Measurements from ENCODE around the gene FBXW10B. TPM values are rescaled to one million over a fixed set of nuclear protein-coding genes. Genes with fewer than 3 reads are reported as not detected.
"Not testable (repeated sequence)": the region's sequence is repeated elsewhere in the genome, so short reads cannot be mapped to it uniquely, and the experiment has no call there.

FBXW10B gene
- total RNA-seq, 1 experiment from 2014 or later: not detected

DNA sequence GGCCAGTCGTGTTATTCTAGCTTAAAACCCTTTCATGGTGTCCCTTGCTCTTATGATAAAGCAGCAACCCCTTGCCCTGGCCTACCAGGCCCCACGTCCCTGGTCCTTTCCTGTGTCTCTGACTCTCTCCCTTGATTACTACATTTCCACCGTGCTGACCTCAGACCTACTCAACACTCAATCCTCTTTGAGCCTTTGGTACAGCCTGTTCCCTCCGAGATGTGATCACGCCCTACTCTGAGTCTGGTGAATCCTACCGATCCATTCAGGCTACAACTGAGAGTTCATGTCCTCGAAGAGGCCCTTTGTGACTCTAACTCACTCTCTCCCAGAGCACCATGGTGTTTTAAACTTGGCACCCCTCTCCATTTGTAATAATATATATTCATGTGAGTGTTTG is 10.5 kb upstream of the FBXW10B start:
- H2BK15ac ChIP-seq (ENCODE audit: low read depth, low read length); H3K9me3 ChIP-seq (ENCODE audit: control insufficient read depth, low read depth, low read length); H3K9ac ChIP-seq (ENCODE audit: extremely low read depth, insufficient read length, low read length); H3K23me2 ChIP-seq (ENCODE audit: insufficient read length, low read depth, low read length, poor library complexity, severe bottlenecking); H3K79me1 ChIP-seq (ENCODE audit: insufficient read depth, low read depth, low read length, poor library complexity, severe bottlenecking); H3T11ph ChIP-seq (ENCODE audit: low read length); H2AFZ ChIP-seq (ENCODE audit: low read length); H3K27me3 Mint-ChIP-seq (ENCODE audit: low read depth); H2BK20ac ChIP-seq (ENCODE audit: low read depth, low read length, poor library complexity, severe bottlenecking); H3K4me3 Mint-ChIP-seq; H2BK120ac ChIP-seq (ENCODE audit: low read depth, low read length, poor library complexity, severe bottlenecking); H3K18ac ChIP-seq (ENCODE audit: insufficient read length, low read depth, low read length); H3K56ac ChIP-seq (ENCODE audit: insufficient read length, low read depth, low read length); H3K4me1 ChIP-seq (ENCODE audit: insufficient read depth, low read length); H3K14ac ChIP-seq (ENCODE audit: insufficient read depth, low read length); H4K8ac ChIP-seq (replicated peaks; ENCODE audit: insufficient read length, low read depth, low read length); DNase-seq; H3K79me2 ChIP-seq (ENCODE audit: insufficient read depth, low read length); H3K27ac ChIP-seq (ENCODE audit: insufficient read length, low read depth, low read length); H3K9me3 Mint-ChIP-seq; H4K5ac ChIP-seq (ENCODE audit: insufficient read length, low read depth, low read length); H3K4ac ChIP-seq (ENCODE audit: low read depth, low read length); H4K91ac ChIP-seq (ENCODE audit: insufficient read length, low read depth, low read length); H3K4me2 ChIP-seq (ENCODE audit: insufficient read depth, insufficient read length, low read length); H3K27ac Mint-ChIP-seq; H4K20me1 ChIP-seq (ENCODE audit: control insufficient read depth, insufficient read depth, insufficient read length); H2BK12ac ChIP-seq (ENCODE audit: insufficient read length, low read depth, low read length); H2BK5ac ChIP-seq (ENCODE audit: insufficient read length, low read length); H3K27me3 ChIP-seq (ENCODE audit: insufficient read depth, low read length); H2AK5ac ChIP-seq (ENCODE audit: insufficient read length, low read length); H3K23ac ChIP-seq (ENCODE audit: insufficient read length, low read depth, low read length); H3K4me1 Mint-ChIP-seq: not testable (repeated sequence)
- no CpG with 5 or more reads among the region's 7 CpGs for WGBS (ENCODE audit: extremely low coverage, insufficient read length, low lambda C conversion rate)
- peaks cover 3 to 21% (median 9%) of the 10 kb centered on the region in 3 experiments; a peak in 6 of 7 replicates for H3K36me3 Mint-ChIP-seq (ENCODE audit: insufficient read depth in 1 of 3, low read depth in 3 of 3)

DNA sequence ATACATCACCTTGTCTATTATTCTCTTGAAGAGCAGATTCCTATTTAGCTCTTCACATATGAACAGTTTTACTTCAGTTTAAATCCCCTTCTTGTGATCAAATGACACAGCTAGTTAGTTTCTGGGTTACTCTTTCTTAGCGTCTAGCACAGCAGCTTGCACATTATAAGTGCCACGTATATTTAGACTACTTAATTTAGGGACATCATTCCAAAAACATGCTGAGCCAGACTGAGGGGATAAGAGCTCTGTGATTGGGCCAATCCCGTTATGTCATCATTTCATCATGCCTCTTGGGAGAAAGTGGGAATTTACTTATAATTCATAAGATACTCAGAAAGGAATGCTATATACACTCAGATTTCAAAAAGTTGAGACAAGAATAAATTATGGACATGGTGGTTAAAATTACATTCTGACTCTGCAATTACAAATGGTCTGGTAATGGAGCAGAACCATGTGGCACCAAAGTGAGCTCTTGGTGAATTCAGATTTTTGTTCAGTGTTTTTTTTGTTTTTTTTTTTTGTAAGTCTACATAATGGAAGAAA is 4.2 kb upstream of the FBXW10B start:
- not testable (repeated sequence) for H4K5ac ChIP-seq (ENCODE audit: insufficient read length, low read depth, low read length); H4K91ac ChIP-seq (ENCODE audit: insufficient read length, low read depth, low read length); H3K27ac Mint-ChIP-seq; H3K4ac ChIP-seq (ENCODE audit: low read depth, low read length); H3K23me2 ChIP-seq (ENCODE audit: insufficient read length, low read depth, low read length, poor library complexity, severe bottlenecking); H3K4me2 ChIP-seq (ENCODE audit: insufficient read depth, insufficient read length, low read length); H3K14ac ChIP-seq (ENCODE audit: insufficient read depth, low read length); H3K36me3 Mint-ChIP-seq (ENCODE audit: insufficient read depth in 1 of 3, low read depth in 3 of 3); H2BK15ac ChIP-seq (ENCODE audit: low read depth, low read length); H2AFZ ChIP-seq (ENCODE audit: low read length); H3K4me3 Mint-ChIP-seq; H2BK12ac ChIP-seq (ENCODE audit: insufficient read length, low read depth, low read length); H3K79me1 ChIP-seq (ENCODE audit: insufficient read depth, low read depth, low read length, poor library complexity, severe bottlenecking); H4K20me1 ChIP-seq (ENCODE audit: control insufficient read depth, insufficient read depth, insufficient read length); H3K9ac ChIP-seq (ENCODE audit: extremely low read depth, insufficient read length, low read length); H3K27me3 ChIP-seq (ENCODE audit: insufficient read depth, low read length); DNase-seq; H3K9me3 Mint-ChIP-seq; H3K27ac ChIP-seq (ENCODE audit: insufficient read length, low read depth, low read length); H3T11ph ChIP-seq (ENCODE audit: low read length); H4K8ac ChIP-seq (replicated peaks; ENCODE audit: insufficient read length, low read depth, low read length); H3K79me2 ChIP-seq (ENCODE audit: insufficient read depth, low read length); H3K9me3 ChIP-seq (ENCODE audit: control insufficient read depth, low read depth, low read length); H3K4me1 ChIP-seq (ENCODE audit: insufficient read depth, low read length); H3K27me3 Mint-ChIP-seq (ENCODE audit: low read depth); H2BK20ac ChIP-seq (ENCODE audit: low read depth, low read length, poor library complexity, severe bottlenecking); H3K4me1 Mint-ChIP-seq; H3K23ac ChIP-seq (ENCODE audit: insufficient read length, low read depth, low read length); H2BK5ac ChIP-seq (ENCODE audit: insufficient read length, low read length); H2BK120ac ChIP-seq (ENCODE audit: low read depth, low read length, poor library complexity, severe bottlenecking); H3K56ac ChIP-seq (ENCODE audit: insufficient read length, low read depth, low read length); H2AK5ac ChIP-seq (ENCODE audit: insufficient read length, low read length); H3K18ac ChIP-seq (ENCODE audit: insufficient read length, low read depth, low read length)
- no CpG with 5 or more reads among the region's 3 CpGs for WGBS (ENCODE audit: extremely low coverage, insufficient read length, low lambda C conversion rate)
